Activated CD4-positive, alpha-beta T cell treated with anti-CD3 and anti-CD28 coated beads, Interleukin-2, amount 50 U/mL, for 1 hour (primary cell): ENCODE data around the gene GNAI3.

Experiments
- DNase-seq: peaks from one replicate; pipeline ENCODE4 v3.0.0-alpha.2; 2020

Gene GNAI3

DNA sequence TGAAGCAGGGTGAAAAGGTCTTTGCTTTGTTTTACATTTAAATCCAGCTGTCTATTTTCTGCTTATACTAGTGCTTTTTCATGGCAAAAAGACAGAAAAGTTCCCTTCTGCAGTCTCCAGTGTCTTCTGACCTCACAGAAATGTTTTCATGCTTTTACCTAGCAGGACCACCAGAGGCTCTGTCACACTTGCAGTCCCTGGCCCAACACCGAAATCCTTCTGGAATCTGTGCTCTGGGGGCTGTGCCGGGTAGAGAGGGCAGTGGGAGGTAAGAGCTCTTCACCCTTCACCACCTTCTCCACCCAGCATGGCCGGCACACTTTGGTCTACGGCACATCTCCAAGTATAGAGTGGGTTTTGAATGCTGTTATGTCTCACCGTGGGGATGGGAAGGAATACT lies 50.2 kb downstream of the GNAI3 start:
- no peak for DNase-seq

DNA sequence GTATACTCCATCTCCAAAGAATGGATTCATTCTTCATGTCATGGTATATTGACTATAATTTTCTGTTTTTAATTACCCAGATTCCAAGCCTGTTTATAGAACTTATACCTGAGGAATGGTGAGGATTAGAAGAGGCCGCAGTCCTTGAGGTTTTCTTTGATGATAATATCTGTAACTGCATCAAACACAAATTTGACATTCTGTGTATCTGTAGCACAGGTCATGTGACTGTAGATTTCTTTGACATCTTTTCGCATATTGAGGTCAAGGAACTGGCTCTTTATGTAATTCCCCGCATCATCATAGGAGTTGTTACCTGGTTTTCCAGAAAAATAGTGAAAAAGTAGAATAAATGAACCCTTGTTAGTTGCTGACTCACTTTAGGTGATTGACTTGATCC lies 54.8 kb downstream of the GNAI3 start:
- DNase-seq = no peak

DNA sequence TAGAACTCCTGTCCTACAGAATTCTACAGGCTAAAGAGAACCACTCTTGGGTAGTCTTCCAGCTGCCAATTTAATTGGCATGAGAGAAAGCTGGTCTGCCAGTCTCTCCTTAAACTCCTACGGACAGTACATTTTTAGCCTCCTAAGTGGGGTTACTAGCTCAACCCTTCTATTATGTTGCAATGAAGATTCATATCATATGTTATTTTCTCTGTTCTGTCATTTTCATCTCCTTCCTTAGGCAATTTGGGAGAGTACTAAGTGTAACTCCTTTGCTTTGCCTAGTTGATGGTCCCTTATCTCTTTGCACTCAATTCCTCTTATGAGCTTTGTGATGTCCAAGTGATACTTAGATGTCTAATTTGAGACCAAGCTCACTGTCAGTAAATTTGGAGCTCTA lies 57.0 kb downstream of the GNAI3 start:
- no peak for DNase-seq

DNA sequence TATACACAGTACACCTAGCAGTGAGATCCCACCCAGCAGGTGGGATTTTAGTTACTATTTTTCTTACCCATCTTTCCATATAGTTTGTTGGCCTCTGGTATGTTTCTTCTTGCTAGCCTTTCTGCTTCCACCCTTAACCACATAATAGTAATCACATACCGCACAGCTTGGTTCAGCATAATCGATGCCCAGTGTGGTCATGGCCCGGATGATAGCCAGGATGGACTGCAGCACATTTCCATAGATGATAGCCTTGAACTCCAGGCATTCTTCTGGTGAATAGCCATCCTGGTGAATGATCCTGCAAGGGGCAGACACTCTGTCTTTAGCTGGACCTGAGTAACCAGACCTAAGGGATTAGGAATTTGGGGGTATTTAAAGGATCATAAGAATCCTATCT lies 61.5 kb downstream of the GNAI3 start:
- DNase-seq = no peak

DNA sequence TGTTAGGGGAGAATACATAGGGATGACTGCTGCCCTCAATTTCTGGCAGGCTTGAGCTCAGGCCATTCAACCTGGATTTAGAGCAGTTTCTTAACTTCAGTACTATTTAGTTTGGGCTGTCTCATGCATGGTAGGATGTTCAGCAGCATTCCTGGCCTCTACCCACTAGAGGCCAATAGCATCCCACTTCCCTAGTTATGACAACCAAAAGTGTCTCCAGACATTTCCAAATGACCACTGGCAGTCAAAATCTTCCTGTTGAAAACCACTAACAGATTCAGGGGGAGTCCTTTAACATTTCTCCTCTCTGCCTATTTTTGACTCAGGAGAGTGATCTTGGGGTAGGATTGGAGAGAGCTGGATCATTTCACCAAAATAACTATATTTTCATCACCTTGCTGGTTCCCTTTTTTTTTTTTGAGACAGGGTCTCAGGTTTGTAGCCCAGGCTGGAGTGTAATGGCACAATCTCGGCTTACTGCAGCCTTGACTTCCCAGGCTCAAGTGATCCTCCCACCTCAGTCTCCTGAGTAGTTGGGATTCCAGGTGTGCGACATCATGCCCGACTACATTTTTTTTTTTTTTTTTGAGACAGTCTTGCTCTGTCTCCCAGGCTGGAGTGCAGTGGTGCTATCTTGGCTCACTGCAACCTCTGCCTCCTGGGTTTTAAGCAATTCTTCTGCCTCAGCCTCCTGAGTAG lies 62.3 kb downstream of the GNAI3 start:
- DNase-seq = no peak

DNA sequence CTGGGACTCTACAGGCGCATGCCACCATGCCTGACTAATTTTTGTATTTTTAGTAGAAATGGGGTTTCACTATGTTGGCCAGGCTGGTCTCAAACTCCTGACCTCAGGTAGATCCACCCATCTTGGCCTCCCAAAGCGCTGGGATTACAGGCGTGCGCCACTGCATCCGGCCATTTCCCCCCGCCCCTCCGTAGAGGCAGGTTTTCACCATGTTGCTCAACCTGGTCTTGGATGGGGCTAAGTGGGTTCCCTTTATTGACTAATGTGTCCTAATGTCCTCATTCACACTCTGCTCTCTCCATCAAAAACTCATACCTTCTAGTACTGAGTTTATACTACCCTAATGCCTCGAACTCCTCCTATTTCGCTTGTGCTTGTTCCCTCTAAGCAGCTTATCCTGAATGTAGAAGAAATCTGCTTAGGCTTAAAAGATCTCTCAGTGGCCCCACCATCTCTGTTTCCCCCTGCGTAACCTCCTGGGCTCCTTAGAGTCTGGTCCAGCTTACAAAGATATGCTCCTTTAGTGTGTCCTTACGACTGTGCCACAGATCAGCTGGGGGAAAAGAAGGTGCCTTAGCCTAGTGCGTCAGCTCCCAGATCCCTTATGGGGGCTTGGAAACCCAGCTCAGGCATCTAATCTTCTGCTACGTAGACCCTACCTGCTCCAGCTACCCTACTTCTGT lies 63.0 kb downstream of the GNAI3 start:
- DNase-seq = no peak

DNA sequence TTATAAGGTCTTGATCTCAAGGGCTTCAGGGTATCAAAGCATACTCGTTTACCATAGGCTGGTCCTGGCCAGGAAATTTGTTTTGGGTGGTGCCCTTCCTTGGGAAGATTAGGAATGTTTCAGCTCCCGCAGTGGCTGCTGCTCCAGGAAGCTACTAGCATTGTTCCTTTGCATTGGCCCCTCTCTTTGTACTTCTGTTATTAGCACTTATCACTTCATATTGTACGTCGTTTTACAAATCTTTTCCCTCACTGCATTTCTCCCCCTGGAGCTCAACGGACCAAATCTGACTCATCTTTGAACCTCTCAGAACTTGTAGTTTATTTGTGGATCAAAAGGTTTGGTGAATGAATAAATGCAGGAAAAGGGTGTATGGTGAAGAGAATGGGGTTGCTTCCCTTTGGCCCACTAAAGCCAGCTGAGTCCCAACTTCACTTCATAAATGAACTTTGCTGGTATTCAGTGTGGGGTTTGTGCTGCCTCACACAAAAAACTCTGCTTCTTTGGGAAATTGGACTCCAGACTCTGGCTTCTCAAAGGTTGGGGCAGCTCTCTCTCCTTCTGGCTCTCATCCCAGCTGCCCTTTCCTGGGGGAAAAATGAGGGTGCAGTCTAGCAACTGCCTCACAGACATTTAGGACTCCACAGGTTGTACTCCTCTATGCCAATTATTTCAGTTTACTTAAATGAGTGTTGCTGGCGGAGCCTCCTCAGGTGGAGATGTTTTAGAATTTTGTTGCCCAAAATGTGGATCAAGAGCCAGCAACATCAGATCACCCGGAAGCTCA lies 65.1 kb downstream of the GNAI3 start:
- no peak for DNase-seq

DNA sequence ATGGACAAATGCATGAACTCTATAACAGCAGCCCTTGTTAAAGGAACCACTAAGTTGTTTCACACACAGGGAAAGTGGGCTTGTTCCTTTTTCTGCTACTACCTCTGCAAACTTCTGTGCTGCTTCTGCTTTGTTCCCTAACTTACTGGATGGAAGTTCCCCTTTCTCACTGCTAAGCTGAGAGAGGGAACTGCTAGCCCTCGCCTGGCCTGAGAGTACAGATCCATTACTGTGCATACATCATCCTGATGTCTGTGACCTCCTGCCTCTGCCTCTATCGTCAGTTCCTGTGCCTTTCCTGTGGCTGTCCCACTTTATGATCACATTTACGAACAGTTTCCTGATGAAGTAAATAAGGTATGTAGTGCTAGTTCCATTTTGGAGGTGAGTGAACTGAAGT lies 67.5 kb downstream of the GNAI3 start:
- DNase-seq = no peak

DNA sequence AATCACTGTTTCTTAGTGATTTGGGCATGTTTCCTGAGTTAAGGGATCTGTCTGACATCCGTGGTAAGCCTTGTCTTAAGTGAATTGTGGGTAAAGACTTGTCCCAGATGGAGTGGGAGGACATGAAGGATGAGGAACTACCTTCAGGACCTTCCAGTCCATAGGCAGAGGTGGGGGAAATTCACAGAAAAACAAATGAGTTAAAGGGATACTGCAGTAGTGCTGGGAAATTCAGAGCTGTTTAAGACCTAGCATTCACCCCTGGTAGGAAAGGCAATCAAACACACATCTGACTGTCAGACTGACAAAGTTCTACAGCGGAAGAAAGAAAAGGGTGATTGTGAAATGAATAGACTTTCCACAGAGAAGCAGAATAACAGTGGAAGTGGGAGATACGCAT lies 68.0 kb downstream of the GNAI3 start:
- no peak for DNase-seq

DNA sequence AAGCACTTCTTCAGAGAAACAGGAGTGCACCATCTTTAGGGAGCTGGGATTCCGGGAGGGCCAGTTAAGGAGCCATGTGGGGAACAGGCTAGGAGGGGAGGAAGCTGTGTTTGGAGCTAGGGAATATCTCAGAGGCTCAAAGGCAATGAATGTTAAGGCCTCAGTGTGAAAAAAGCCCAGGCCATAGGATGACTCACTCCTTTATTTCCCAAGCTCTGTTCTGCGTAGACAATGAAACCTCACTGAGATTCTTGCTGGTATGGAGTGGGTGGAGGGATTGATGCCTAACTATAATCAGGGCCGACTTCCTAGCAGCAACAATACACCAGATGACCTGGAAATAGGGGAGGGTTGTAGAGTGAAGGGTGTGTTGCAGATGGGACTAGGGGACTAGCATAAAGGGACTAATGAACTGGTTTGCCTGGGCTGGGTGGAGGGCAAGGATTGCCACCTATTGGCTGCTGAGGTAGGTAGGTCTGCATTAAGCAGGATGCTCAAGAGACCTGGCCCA lies 68.9 kb downstream of the GNAI3 start:
- DNase-seq = no peak

DNA sequence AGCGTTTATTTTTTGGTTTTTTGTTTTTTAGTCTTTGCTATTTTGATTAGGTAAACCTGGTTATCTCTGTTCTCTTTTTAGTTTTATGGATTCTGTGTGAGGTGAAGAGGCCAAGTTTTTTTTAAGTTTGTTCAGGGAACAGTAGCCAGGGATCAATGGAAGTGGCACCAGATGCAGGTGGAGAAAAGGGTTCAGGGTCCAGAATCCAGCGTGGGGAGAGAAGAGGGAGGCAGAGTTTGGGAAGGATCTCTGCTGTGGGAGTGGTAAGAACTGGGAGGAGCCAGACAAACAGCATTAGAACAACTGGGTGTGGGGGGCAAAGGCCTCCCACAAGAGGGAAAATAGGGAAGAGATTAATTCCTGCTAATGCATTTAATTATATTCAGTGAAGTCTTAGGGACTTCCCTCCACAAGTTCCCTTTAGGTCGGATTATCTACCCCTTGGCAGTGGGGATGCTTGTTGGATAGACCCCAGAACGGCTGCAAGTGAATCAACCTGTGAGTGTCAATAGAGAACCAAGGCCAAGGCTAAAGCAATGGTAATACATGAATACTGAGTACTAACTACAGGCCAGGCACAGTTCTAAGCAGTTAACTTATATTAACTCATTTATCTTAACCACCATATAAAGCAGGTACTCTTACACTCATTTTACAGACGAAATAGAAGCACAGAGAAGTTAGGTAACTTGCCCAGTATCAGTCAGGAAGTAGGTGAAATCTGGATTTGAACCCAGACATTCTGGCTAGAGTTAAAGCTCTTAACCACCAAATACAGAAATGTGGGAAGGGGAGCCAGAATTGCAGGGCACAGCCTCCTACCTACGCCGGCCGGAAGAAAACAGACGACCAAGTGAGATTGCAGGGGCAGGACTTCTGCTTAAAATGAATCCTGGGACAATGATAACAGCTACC lies 70.5 kb downstream of the GNAI3 start:
- no peak for DNase-seq

DNA sequence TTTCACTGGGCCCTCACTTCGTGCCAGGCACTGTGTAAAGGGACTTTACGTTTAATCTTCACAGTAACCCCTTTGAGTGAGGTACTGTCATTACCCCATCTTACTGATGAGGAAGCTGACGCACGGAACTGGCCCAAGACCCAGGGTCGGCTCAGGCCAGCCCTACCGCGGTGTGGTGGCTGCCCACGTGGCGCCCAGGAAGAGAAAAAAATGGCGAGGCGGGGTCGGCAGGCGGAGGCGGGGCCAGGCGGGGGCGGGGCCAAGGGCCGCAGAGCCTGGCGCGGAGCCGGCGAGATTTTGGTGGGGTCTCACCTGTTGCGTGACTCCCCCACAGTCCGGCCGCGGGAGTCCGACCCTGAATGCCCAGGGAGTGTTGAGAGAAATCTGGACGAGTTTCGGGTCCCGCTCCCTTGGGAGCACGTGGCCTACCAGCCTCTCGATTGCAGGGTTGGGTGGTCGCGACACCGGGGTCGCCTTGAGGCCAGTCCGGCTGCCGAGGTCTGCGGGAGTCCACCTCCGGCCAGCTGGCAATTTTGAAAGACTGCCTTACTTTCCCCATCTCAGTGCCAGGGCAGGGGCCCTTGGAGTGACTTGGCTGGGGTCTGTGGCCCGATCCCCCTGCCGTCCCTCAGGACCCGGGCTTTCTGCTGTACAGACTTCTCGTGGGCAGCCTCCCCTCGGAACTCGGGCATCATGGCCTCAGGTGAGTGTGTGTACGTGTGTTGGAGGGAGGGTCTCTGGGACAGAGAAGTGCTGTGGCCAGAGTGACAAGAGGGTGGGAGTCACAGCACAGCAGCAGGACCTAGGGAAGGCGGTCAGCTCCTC lies 71.4 kb downstream of the GNAI3 start, which contains the start of the genes AMPD2 and GNAT2:
Gene AMPD2, plus strand, starts transcription at position 262 of the 825 bp plus-strand sequence. CDS start 1,339 bp downstream, outside the sequence.
Gene GNAT2, minus strand, starts transcription at position 41 of the 825 bp plus-strand sequence. CDS start 6,746 bp downstream, outside the sequence.
- peak; percentile 58 for DNase-seq

DNA sequence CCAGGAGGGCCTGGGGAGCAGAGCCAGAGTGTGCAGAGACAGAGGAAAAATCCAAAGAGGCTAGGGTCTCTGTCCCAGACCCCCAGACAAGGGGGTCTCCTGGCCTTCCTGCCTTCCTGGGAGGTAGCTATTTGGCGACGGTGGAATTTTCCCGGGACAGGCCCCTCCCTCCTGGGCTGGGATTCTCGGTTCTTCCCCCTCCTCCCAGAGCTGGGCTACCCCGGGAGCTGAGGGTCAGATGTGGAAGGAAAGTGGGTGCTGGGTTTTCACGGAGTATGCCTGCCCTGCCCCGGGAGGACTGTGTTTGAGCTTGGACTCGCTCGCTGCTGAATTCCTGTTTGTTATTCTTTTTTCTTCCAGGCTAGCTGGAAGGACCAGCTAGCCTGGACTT lies 72.0 kb downstream of the GNAI3 start:
- no peak for DNase-seq

DNA sequence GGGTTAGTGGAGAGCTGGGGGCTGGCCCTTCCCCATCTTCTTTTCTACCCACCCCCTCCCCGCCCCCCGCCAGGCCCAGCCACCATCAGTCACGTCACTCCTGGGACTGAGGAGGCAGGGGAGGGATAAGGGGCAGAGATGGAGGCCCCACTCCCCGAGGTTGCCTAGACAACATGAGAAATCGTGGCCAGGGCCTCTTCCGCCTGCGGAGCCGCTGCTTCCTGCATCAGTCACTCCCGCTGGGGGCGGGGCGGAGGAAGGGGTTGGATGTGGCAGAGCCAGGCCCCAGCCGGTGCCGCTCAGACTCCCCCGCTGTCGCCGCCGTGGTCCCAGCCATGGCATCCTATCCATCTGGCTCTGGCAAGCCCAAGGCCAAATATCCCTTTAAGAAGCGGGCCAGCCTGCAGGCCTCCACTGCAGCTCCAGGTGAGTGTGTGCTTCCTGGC lies 72.4 kb downstream of the GNAI3 start:
- peak; percentile 98 for DNase-seq

DNA sequence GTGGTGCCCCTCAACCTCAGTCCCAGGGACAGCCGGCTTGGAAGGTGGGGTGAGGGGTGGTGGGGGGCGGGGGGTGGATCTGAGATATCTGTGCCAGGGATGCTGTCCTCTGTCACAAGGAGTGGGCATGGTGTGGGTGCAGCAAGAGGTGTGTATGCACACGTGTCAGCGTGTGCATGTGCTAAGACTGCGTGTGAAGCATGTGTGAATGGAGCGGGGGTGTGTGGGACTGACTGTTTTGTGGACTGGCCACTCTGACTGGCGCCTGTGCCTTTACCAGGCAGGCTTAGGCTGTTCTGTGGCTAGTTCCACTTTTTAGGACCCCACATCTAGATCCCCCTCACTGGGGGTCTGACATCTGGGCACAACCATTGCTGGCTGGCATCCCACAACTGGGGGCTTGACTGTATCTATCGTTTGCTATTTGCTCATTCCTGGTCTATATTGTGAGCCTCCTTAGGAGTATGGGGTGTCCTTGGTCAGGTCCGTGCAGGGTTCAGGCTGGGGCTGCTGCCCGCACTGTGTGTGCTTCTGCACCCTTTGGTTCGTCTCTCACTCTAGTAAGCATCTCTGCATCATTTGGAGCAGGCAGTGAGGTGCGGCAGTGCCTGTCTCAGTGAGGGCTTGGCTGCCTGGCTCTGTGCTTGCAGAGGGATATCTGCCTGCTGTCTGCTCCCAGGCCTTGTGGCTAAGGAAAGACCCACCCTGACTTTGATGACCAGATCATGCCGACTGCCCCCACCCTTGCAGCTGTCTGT lies 73.1 kb downstream of the GNAI3 start:
- DNase-seq = no peak

DNA sequence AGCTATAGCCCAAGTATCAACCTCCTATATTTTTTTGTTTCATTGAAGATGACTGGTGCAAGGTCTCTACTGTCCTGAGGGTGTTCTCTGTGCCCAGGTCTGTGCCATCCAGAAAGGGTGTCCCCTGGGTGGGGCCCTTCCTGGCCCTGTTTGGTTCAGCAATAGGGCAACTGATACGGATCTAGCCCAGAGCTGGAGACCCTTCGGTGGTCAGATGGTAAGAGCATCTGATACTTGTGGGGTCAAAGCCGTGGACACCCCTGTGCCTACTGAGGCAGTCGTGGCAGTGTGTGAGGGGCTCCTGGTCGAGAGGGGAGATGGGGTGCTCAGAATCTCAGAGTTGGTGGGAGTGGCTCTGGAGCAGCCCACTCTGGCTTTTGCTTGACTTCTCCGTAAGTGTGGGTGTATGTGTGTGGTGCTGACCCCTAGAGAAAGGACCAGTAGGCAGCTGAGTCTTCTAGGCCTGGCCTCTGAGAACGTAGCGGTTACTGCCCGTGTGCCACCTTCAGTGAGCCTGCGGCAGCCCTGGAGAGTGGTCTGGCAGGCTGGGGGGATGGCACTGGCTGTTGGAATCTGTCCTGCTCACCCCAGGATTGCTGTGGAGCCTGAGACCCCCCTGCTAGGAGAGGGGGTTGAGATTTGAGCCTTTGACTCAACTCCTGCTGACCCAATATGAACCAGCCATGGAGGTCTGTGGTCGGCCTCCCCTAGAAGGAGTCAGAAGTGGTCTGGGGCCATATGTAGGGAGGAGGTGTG lies 73.9 kb downstream of the GNAI3 start:
- DNase-seq = no peak

DNA sequence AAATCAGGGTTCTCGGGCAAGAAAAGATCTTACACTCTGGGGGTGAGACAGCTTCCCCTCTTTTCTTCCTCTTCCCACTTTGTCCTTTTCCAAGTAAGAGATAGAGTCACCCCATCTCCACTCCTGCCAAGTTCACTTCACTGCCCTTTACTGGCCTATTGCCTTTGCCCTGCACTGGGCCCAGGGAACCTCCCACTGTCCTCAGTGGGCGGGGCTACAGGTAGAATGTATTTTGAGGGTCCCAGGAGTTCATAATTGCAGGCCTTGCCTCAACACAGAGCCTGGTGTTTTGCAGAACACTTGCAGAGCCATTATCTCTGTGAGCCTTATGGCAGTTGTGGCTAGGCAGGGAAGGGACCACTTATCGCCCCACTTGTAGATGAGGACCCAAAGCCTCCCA lies 74.5 kb downstream of the GNAI3 start:
- DNase-seq = no peak

DNA sequence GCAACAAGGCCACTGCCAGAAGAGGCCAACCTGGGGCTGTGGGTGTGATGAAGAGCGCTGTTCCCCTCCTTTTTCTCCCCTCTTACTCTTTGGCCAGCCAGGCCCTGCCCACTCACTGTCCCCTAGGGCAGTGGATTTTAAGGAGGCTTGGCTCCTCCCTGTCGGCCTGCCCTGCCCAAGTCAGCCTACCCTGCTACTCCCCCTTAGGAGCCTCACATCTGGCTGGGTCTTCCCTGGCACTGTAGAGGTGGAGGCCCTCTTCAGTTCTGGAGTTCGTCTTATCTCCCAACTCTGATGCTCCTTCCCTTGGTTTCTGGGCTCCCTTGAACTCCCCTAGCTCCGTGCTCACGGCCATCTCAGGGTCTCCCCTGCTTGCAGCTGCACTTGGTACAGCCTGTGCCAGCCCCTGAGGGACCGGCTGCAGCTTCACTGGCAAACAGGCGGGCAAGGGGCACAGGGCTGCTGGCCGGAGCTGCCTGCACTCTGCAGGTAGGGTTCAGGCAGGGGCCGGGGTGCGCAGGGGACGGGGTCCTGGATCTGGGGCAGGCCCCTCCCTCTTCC lies 75.3 kb downstream of the GNAI3 start:
- DNase-seq = no peak

DNA sequence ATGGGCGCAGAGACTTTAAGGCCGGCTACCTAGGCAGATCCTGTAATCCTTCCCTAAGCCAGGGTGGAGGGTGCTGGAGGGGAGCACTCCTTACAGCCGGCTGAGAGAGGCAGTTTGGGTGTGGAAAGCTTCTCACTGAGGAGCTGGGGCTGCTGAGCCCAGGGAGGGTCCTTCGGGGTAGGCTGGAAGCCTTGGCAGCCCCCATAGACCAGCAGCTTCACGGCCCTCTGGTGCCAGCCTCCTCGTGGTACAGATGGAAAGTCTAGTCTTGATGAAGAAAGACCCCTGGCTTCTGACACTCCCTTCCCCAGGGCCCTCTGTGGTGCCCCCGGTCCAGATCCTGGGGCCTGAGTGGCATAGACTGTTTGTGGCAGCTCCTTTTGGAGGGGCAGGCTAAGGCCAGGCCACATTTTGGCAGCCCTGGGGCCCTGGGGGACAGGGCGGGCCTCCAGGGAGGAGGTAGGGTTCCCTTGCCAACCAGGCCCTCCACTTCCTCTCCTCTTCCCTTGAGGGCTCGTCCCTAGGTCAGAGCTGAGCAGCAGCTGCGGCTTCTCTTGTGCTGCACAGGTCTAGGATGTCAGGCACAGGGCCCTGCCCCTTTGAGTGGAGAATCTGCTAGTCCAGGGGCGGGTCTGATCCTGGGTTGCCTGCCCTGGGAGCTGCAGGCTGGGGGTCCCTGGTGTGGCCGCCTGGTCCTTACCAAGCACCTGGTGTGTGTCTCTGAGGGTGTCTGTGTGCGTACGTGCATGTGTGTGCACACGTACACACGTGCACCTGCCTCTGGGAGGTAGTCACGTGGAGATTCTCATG lies 76.0 kb downstream of the GNAI3 start:
- no peak for DNase-seq
